Measurements from ENCODE around the gene ABHD15. TPM values are rescaled to one million over a fixed set of nuclear protein-coding genes. Genes with fewer than 3 reads are reported as not detected.
A peak's percentile ranks its signal among the peaks of the same experiment; 100 is the strongest.

Gene ABHD15
- total and polyA plus RNA-seq, 2 donors from 2014 or later = 8.9 to 9.8 TPM

DNA sequence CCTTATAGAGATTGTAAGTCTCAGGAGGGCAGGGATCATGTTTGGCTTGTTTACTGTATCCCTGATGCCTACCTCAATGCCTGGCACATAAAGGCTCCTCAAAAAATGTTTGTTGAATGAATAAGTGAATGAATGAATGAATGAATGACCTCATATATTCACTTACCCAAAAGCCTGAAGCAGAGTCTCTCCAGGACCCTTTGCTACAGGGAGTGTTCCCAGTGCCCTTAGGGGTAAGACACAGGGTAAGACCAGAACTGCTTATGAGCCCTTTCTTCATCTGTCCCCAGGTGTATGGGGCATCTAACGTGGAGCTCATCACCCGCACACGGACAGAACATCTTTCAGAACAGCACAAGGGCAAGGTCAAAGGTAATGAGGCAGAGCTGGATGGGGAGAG lies 43.6 kb upstream of the ABHD15 start:
- Histone ChIP-seq H3K4me3 (ENCODE audit: low read length in 3 of 3) (no peak overlapping the region), H3K9ac (ENCODE audit: low read length in 3 of 3) (no peak overlapping the region), H3K9me3 (ENCODE audit: control insufficient read depth in 2 of 3, insufficient read depth in 1 of 3, low read length in 3 of 3) (no peaks in the 10 kb centered on the region), H3K4me1 (ENCODE audit: control insufficient read depth in 2 of 3, insufficient read depth in 2 of 3, low read depth in 1 of 3, low read length in 3 of 3) (peaks cover 0 to 9% (median 4%) of the 10 kb centered on the region in 3 donors), H3K36me3 (ENCODE audit: control insufficient read depth in 2 of 3, insufficient read depth in 3 of 3, low read length in 3 of 3) (no peaks in the 10 kb centered on the region), H3K27ac (ENCODE audit: low read depth in 2 of 2, low read length in 2 of 2) (no peak overlapping the region), H3K27me3 (ENCODE audit: control insufficient read depth, insufficient read depth, low read length) (no peaks in the 10 kb centered on the region)
- intact Hi-C loops (cut with DNase I) = no loop called here
- DNase-seq (no peak), FAIRE-seq (no peak)
- TF ChIP-seq, protein P1, sequence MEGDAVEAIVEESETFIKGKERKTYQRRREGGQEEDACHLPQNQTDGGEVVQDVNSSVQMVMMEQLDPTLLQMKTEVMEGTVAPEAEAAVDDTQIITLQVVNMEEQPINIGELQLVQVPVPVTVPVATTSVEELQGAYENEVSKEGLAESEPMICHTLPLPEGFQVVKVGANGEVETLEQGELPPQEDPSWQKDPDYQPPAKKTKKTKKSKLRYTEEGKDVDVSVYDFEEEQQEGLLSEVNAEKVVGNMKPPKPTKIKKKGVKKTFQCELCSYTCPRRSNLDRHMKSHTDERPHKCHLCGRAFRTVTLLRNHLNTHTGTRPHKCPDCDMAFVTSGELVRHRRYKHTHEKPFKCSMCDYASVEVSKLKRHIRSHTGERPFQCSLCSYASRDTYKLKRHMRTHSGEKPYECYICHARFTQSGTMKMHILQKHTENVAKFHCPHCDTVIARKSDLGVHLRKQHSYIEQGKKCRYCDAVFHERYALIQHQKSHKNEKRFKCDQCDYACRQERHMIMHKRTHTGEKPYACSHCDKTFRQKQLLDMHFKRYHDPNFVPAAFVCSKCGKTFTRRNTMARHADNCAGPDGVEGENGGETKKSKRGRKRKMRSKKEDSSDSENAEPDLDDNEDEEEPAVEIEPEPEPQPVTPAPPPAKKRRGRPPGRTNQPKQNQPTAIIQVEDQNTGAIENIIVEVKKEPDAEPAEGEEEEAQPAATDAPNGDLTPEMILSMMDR (IDR thresholded peaks at IDR 0.05; ENCODE audit: borderline replicate concordance, extremely low read depth, insufficient read depth) = no peak

GRCh38 chr17:29608986-29609385 lies 42.1 kb upstream of the ABHD15 start:
- no peak overlapping the region for H3K9ac ChIP-seq (ENCODE audit: low read length in 3 of 3)
- TF ChIP-seq, protein P1 (IDR thresholded peaks at IDR 0.05; ENCODE audit: borderline replicate concordance, extremely low read depth, insufficient read depth) = no peak
- no peak overlapping the region for H3K4me3 ChIP-seq (ENCODE audit: low read length in 3 of 3)
- peaks cover 0 to 6% (median 4%) of the 10 kb centered on the region in 3 donors for H3K4me1 ChIP-seq (ENCODE audit: control insufficient read depth in 2 of 3, insufficient read depth in 2 of 3, low read depth in 1 of 3, low read length in 3 of 3)
- no peaks in the 10 kb centered on the region for H3K27me3 ChIP-seq (ENCODE audit: control insufficient read depth, insufficient read depth, low read length)
- no peak overlapping the region for H3K27ac ChIP-seq (ENCODE audit: low read depth in 2 of 2, low read length in 2 of 2)
- no peak for FAIRE-seq
- no peaks in the 10 kb centered on the region for H3K9me3 ChIP-seq (ENCODE audit: control insufficient read depth in 2 of 3, insufficient read depth in 1 of 3, low read length in 3 of 3)
- intact Hi-C loops (cut with DNase I) = no loop called here
- H3K36me3 ChIP-seq (ENCODE audit: control insufficient read depth in 2 of 3, insufficient read depth in 3 of 3, low read length in 3 of 3) = no peaks in the 10 kb centered on the region
- peak in 2 of 5 donors; percentile 30 to 57 for DNase-seq

DNA sequence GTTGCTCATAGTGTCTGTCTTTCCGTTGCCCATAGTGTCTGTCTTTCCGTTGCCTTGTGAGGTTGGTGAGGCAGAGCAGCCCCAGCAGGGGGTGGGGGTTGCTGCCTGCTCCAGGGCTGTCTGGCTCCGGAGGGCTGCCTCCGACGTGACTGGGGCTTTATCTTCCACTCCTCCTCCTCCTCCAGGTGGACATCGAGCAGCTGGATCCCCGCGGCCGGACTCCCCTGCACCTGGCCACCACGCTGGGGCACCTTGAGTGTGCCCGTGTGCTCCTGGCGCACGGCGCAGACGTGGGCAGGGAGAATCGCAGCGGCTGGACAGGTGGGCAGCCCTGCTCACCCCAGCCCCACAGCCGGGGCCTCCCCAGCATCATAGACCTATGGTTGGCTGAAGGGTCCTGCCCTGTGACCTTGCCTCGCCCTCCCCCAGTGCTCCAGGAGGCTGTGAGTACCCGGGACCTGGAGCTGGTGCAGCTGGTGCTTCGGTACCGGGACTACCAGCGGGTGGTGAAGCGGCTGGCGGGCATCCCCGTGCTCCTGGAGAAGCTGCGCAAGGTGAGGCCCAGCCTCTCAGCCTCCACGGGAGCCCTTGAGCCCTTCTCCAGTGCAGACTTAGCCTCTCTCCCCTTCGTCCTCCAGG lies 40.8 kb upstream of the ABHD15 start:
- Histone ChIP-seq H3K9ac (ENCODE audit: low read length in 3 of 3) (no peak overlapping the region), H3K27ac (ENCODE audit: low read depth in 2 of 2, low read length in 2 of 2) (no peak overlapping the region), H3K27me3 (ENCODE audit: control insufficient read depth, insufficient read depth, low read length) (no peaks in the 10 kb centered on the region), H3K4me1 (ENCODE audit: control insufficient read depth in 2 of 3, insufficient read depth in 2 of 3, low read depth in 1 of 3, low read length in 3 of 3) (no peaks in the 10 kb centered on the region), H3K9me3 (ENCODE audit: control insufficient read depth in 2 of 3, insufficient read depth in 1 of 3, low read length in 3 of 3) (no peaks in the 10 kb centered on the region), H3K36me3 (ENCODE audit: control insufficient read depth in 2 of 3, insufficient read depth in 3 of 3, low read length in 3 of 3) (no peaks in the 10 kb centered on the region), H3K4me3 (ENCODE audit: low read length in 3 of 3) (no peak overlapping the region)
- intact Hi-C loops (cut with DNase I) = no loop called here
- TF ChIP-seq, protein P1 (IDR thresholded peaks at IDR 0.05; ENCODE audit: borderline replicate concordance, extremely low read depth, insufficient read depth) = no peak
- no peak for DNase-seq
- no peak for FAIRE-seq

Measured in kidney (tissue), 14 donors.